NCI-H748 treated with DMSO at 0.1 percent for 48 hours (cell line): ENCODE measurements around the gene PRKCSH.

Experiments used
- DNase-seq: peaks from one replicate; lab custom pipeline; 2025; lab: John Stamatoyannopoulos, UW

Gene PRKCSH

DNA sequence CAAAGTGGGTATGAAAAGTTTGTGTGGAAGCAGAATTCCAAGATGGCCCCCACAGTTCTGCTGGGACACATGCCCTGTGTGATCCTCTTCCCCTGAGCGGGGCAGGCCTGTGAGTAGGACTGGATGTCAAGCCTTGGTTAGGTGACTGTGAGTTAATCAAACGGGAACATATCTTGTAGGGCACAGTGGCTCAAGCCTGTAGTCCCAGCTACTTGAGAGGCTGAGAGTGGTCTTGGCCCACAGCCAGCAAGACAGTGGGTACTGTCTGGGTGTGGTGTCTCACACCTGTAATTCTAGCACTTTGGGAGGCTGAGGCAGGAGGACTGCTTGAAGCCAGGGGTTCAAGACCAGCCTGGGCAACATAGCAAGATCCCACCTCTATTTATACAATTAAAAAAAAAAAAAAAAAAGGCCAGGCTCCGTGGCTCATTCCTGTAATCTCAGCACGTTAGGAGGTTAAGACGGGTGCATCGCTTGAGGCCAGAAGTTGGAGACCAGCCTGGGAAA is 63.8 kb downstream of the PRKCSH start:
- no peak for DNase-seq

DNA sequence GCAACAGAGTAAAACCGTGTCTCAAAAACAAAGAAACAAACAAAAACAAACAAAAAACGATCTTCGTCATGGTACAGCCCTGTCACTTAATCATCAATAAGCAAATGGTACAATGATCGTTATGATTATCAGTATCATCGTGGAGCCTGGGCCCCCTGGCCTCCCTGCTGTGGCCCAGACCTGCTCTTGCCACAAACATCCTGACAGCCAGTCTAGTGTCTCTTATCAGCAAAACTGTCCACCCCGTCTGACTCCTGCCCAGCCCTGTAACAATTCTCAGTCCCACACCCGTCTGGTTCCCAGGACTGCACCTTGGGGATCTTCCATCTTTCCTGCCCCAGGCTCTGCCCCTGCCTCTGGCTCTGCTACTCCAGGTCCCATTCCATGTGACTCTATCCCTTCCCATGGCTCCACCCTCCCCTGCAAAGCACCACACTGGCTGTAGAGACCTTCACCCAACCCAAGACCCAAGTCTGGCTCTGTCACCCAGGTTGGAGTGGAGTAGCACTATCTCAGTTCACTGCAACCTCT is 64.5 kb downstream of the PRKCSH start:
- DNase-seq = no peak
